SK-N-SH treated with all-trans-retinoic acid at 6 μM for 48 hours (cell line): ENCODE results near the gene LEP.

ENCODE experiments used
- ATAC-seq: fragments of 200-7000 bp; cut with Tn5 transposase; 3 replicates; pipeline ENCODE4 v1.9.1; 2020; ENCODE audit warnings: mild to moderate bottlenecking, moderate library complexity
- ARNTL ChIP-seq: fragments of 450-650 bp; formaldehyde crosslinking; IDR thresholded peaks from 2 replicates; pipeline ENCODE4 v1.5.0; 2020; ENCODE audit warnings: low read depth, mild to moderate bottlenecking, moderate library complexity, borderline replicate concordance
- BACH2 ChIP-seq: fragments of 250-450 bp; sonication (Bioruptor Pico); IDR thresholded peaks from 2 replicates; pipeline ENCODE4 v1.9.0; 2021; ENCODE audit warnings: mild to moderate bottlenecking, borderline replicate concordance
- CSDC2 ChIP-seq: fragments of 250-450 bp; sonication (Bioruptor Pico); IDR thresholded peaks from 2 replicates; pipeline ENCODE4 v1.5.0; 2020; ENCODE audit warnings: mild to moderate bottlenecking, moderate library complexity
- CSRNP3 ChIP-seq: fragments of 250-450 bp; sonication (Bioruptor Pico); IDR thresholded peaks from 2 replicates; pipeline ENCODE4 v1.5.1; 2021; ENCODE audit warnings: mild to moderate bottlenecking, moderate library complexity
- ESRRG ChIP-seq: fragments of 250-450 bp; sonication (Bioruptor Pico); IDR thresholded peaks from 2 replicates; pipeline ENCODE4 v1.6.1; 2021; ENCODE audit warnings: mild to moderate bottlenecking
- ISL1 ChIP-seq: fragments of 250-450 bp; sonication (Bioruptor Pico); IDR thresholded peaks from 2 replicates; pipeline ENCODE4 v2.1.2; 2022; ENCODE audit warnings: mild to moderate bottlenecking, moderate library complexity
- OSR1 ChIP-seq: fragments of 250-450 bp; sonication (Bioruptor Pico); IDR thresholded peaks from 2 replicates; pipeline ENCODE4 v1.8.0; 2022; ENCODE audit warnings: moderate library complexity, mild to moderate bottlenecking, inconsistent platforms
- PPARA ChIP-seq: fragments of 250-450 bp; sonication (Bioruptor Pico); IDR thresholded peaks from 2 replicates; pipeline ENCODE4 v1.5.0; 2020; ENCODE audit warnings: mild to moderate bottlenecking, borderline replicate concordance
- RARB ChIP-seq: fragments of 250-450 bp; sonication (Bioruptor Pico); IDR thresholded peaks from 2 replicates; pipeline ENCODE4 v1.8.0; 2021; ENCODE audit warnings: mild to moderate bottlenecking, moderate library complexity
- SNAI2 ChIP-seq: fragments of 250-450 bp; sonication (Bioruptor Pico); IDR thresholded peaks from 2 replicates; pipeline ENCODE4 v1.5.0; 2020; ENCODE audit warnings: mild to moderate bottlenecking, moderate library complexity
- TCF4 ChIP-seq: fragments of 250-450 bp; sonication (Bioruptor Pico); IDR thresholded peaks from 2 replicates; pipeline ENCODE4 v1.8.0; 2021; ENCODE audit warnings: mild to moderate bottlenecking, moderate library complexity, borderline replicate concordance
- TOX ChIP-seq: fragments of 250-450 bp; sonication (Bioruptor Pico); IDR thresholded peaks from 2 replicates; pipeline ENCODE4 v1.8.0; 2021; ENCODE audit warnings: mild to moderate bottlenecking, moderate library complexity, borderline replicate concordance
- ZC3H10 ChIP-seq: fragments of 250-450 bp; sonication (Bioruptor Pico); IDR thresholded peaks from 2 replicates; pipeline ENCODE4 v1.5.1; 2021; ENCODE audit warnings: mild to moderate bottlenecking, moderate library complexity
- ZFP3 ChIP-seq: fragments of 250-450 bp; sonication (Bioruptor Pico); IDR thresholded peaks from 2 replicates; pipeline ENCODE4 v1.5.0; 2020; ENCODE audit warnings: mild to moderate bottlenecking, moderate library complexity
- ZFP30 ChIP-seq: fragments of 450-650 bp; formaldehyde crosslinking; IDR thresholded peaks from 2 replicates; pipeline ENCODE4 v1.5.0; 2022; ENCODE audit warnings: mild to moderate bottlenecking, moderate library complexity
- ZNF565 ChIP-seq: fragments of 450-650 bp; formaldehyde crosslinking; conservative IDR thresholded peaks from 2 replicates; pipeline ENCODE4 v1.5.0; 2020; ENCODE audit warnings: low read depth, mild to moderate bottlenecking, moderate library complexity
- ZNF8 ChIP-seq: fragments of 450-650 bp; formaldehyde crosslinking; IDR thresholded peaks from 2 replicates; pipeline ENCODE4 v1.5.0; 2020; ENCODE audit warnings: mild to moderate bottlenecking, moderate library complexity
- TF ChIP-seq, protein P1 (sequence below): fragments of 250-450 bp; sonication (Bioruptor Pico); IDR thresholded peaks from 2 replicates; pipeline ENCODE4 v1.8.0; 2020; ENCODE audit warnings: mild to moderate bottlenecking, moderate library complexity, borderline replicate concordance
- TF ChIP-seq, protein P2 (sequence below): fragments of 250-450 bp; sonication (Bioruptor Pico); IDR thresholded peaks from 2 replicates; pipeline ENCODE4 v1.8.0; 2021; ENCODE audit warnings: low read depth, mild to moderate bottlenecking, moderate library complexity, borderline replicate concordance
- TF ChIP-seq, protein P3 (sequence below): fragments of 250-450 bp; sonication (Bioruptor Pico); IDR thresholded peaks from 2 replicates; pipeline ENCODE4 v1.5.1; 2020; ENCODE audit warnings: low read depth, mild to moderate bottlenecking, moderate library complexity
- TF ChIP-seq, protein P4 (sequence below): fragments of 250-450 bp; sonication (Bioruptor Pico); IDR thresholded peaks from 2 replicates; pipeline ENCODE4 v1.5.0; 2020; ENCODE audit warnings: mild to moderate bottlenecking, moderate library complexity

LEP gene

DNA sequence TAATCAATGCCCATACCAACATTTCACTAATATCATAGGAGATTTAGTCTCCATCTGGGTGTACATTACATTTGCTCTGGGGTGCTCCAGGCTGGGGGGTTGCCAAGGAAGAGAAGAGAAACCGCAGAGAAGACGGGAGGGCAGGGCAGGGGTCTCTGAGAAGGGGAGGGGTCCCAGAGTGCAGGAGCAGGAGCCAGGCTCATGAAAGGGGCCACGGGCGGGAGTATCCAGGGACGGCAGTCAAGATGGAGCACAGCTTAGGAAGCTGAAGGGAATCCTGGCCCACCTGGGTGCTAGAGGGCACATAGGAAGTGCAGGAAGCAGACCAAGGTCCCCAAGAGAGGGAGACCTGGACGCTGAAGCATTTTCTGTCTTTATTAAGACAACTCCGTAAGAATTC is 2.2 kb downstream of the LEP start (continued):
- TF ChIP-seq ZNF8 (CRISPR knock-in tag): no peak
- TF ChIP-seq, protein P1, sequence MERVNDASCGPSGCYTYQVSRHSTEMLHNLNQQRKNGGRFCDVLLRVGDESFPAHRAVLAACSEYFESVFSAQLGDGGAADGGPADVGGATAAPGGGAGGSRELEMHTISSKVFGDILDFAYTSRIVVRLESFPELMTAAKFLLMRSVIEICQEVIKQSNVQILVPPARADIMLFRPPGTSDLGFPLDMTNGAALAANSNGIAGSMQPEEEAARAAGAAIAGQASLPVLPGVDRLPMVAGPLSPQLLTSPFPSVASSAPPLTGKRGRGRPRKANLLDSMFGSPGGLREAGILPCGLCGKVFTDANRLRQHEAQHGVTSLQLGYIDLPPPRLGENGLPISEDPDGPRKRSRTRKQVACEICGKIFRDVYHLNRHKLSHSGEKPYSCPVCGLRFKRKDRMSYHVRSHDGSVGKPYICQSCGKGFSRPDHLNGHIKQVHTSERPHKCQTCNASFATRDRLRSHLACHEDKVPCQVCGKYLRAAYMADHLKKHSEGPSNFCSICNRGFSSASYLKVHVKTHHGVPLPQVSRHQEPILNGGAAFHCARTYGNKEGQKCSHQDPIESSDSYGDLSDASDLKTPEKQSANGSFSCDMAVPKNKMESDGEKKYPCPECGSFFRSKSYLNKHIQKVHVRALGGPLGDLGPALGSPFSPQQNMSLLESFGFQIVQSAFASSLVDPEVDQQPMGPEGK: no peak
- TF ChIP-seq ZNF565 (CRISPR knock-in tag): no peak

DNA sequence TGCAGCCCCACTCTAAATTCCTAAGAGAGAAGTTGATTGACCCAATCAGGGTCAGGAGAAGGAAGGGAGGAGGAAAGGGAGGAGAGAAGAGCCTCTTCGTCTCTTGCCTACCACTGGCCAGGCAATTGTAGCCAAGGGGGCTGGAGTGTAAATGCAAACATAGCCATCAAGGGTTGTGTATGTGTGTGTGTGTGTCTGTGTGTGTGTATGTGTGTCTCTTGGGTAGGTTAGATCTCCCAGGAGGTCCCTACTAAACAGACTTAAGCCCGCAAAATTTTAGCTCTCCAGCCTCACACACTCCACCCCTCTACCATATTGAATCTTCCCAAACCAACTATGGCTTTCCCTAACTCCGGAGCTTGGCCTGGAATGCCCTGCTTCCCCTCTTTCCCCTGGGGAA is 3.8 kb downstream of the LEP start:
- ATAC-seq: no peak
- no peak for TF ChIP-seq ZNF565 (CRISPR knock-in tag)
- TF ChIP-seq TOX (CRISPR knock-in tag): no peak
- no peak for TF ChIP-seq OSR1 (CRISPR knock-in tag)
- TF ChIP-seq CSDC2 (CRISPR knock-in tag): no peak
- TF ChIP-seq RARB (CRISPR knock-in tag): no peak
- TF ChIP-seq ZNF8 (CRISPR knock-in tag): no peak
- no peak for TF ChIP-seq TCF4 (CRISPR knock-in tag)
- TF ChIP-seq SNAI2: no peak
- no peak for TF ChIP-seq ZC3H10 (CRISPR knock-in tag)
- TF ChIP-seq, protein P2, sequence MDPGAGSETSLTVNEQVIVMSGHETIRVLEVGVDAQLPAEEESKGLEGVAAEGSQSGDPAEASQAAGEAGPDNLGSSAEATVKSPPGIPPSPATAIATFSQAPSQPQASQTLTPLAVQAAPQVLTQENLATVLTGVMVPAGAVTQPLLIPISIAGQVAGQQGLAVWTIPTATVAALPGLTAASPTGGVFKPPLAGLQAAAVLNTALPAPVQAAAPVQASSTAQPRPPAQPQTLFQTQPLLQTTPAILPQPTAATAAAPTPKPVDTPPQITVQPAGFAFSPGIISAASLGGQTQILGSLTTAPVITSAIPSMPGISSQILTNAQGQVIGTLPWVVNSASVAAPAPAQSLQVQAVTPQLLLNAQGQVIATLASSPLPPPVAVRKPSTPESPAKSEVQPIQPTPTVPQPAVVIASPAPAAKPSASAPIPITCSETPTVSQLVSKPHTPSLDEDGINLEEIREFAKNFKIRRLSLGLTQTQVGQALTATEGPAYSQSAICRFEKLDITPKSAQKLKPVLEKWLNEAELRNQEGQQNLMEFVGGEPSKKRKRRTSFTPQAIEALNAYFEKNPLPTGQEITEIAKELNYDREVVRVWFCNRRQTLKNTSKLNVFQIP: no peak
- no peak for TF ChIP-seq BACH2 (CRISPR knock-in tag)
- TF ChIP-seq ESRRG (CRISPR knock-in tag): no peak
- TF ChIP-seq, protein P3, sequence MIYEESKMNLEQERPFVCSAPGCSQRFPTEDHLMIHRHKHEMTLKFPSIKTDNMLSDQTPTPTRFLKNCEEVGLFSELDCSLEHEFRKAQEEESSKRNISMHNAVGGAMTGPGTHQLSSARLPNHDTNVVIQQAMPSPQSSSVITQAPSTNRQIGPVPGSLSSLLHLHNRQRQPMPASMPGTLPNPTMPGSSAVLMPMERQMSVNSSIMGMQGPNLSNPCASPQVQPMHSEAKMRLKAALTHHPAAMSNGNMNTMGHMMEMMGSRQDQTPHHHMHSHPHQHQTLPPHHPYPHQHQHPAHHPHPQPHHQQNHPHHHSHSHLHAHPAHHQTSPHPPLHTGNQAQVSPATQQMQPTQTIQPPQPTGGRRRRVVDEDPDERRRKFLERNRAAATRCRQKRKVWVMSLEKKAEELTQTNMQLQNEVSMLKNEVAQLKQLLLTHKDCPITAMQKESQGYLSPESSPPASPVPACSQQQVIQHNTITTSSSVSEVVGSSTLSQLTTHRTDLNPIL (CRISPR knock-in tag): no peak
- TF ChIP-seq, protein P4, sequence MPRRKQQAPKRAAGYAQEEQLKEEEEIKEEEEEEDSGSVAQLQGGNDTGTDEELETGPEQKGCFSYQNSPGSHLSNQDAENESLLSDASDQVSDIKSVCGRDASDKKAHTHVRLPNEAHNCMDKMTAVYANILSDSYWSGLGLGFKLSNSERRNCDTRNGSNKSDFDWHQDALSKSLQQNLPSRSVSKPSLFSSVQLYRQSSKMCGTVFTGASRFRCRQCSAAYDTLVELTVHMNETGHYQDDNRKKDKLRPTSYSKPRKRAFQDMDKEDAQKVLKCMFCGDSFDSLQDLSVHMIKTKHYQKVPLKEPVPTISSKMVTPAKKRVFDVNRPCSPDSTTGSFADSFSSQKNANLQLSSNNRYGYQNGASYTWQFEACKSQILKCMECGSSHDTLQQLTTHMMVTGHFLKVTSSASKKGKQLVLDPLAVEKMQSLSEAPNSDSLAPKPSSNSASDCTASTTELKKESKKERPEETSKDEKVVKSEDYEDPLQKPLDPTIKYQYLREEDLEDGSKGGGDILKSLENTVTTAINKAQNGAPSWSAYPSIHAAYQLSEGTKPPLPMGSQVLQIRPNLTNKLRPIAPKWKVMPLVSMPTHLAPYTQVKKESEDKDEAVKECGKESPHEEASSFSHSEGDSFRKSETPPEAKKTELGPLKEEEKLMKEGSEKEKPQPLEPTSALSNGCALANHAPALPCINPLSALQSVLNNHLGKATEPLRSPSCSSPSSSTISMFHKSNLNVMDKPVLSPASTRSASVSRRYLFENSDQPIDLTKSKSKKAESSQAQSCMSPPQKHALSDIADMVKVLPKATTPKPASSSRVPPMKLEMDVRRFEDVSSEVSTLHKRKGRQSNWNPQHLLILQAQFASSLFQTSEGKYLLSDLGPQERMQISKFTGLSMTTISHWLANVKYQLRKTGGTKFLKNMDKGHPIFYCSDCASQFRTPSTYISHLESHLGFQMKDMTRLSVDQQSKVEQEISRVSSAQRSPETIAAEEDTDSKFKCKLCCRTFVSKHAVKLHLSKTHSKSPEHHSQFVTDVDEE: no peak
- no peak for TF ChIP-seq ZFP3

DNA sequence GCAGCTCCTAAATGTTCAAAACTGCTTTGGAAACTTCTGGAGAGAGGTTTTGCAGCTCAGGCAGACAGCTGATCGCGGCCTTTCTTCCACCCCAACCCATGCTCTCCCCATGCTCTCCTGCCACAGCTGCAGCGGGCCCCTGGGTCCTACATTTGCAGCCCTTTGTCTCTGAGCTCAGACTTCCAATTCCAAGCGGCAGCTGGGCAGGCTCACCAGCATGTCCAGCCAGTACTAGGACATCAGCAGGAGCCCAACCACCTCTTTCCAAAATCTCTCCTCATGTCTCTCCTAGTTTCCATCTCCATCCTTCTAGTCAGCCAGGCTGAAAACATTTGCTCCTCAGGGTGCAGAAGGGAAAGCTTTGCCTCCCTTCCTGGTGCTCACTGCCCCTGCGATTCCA is 6.0 kb downstream of the LEP start:
- ATAC-seq: no peak; the same call in 2 of the 3 replicates
- TF ChIP-seq, protein P2: no peak
- TF ChIP-seq ESRRG (CRISPR knock-in tag) (no peak), ARNTL (CRISPR knock-in tag) (no peak), RARB (CRISPR knock-in tag) (no peak), SNAI2 (no peak), ZNF565 (CRISPR knock-in tag) (no peak), ZNF8 (CRISPR knock-in tag) (no peak), CSDC2 (CRISPR knock-in tag) (no peak), ZFP3 (no peak), PPARA (CRISPR knock-in tag) (no peak), CSRNP3 (CRISPR knock-in tag) (no peak), ISL1 (CRISPR knock-in tag) (no peak), ZFP30 (no peak), BACH2 (CRISPR knock-in tag) (no peak), TOX (CRISPR knock-in tag) (no peak)
- TF ChIP-seq, protein P3 (CRISPR knock-in tag): no peak
- TF ChIP-seq, protein P1: no peak
